Fibroblast of skin of back (primary cell): Measurements from ENCODE around the gene ULK4.
"Not testable (repeated sequence)": the region's sequence is repeated elsewhere in the genome, so short reads cannot be mapped to it uniquely, and the experiment has no call there.

Experiments
- DNase-seq: peaks from one replicate; pipeline ENCODE4 v3.0.0-alpha.2; 2013

The ULK4 gene

GRCh38 chr3:41426485-41426884 is 535.4 kb downstream of the ULK4 start:
- DNase-seq: no peak

GRCh38 chr3:41424543-41425300 is 537.2 kb downstream of the ULK4 start:
- no peak for DNase-seq

- no peak for DNase-seq
Measured at GRCh38 chr3:41419809-41420208, 542.1 kb downstream of the ULK4 start.

- DNase-seq: peak; percentile 74
Measured at GRCh38 chr3:41418961-41419691, 542.8 kb downstream of the ULK4 start.

GRCh38 chr3:41417574-41417973 is 544.3 kb downstream of the ULK4 start:
- DNase-seq: no peak

- DNase-seq: no peak
Measured at GRCh38 chr3:41411065-41411464, 550.8 kb downstream of the ULK4 start.

- DNase-seq: peak; percentile 52
Measured at GRCh38 chr3:41405466-41405865, 556.4 kb downstream of the ULK4 start.

GRCh38 chr3:41404582-41404981 is 557.3 kb downstream of the ULK4 start:
- no peak for DNase-seq

- no peak for DNase-seq
Measured at GRCh38 chr3:41394896-41395295, 567.0 kb downstream of the ULK4 start.

- not testable (repeated sequence) for DNase-seq
Measured at GRCh38 chr3:41370765-41371535, 591.0 kb downstream of the ULK4 start.

GRCh38 chr3:41370307-41370706 is 591.6 kb downstream of the ULK4 start:
- DNase-seq: no peak

GRCh38 chr3:41369838-41370237 is 592.1 kb downstream of the ULK4 start:
- peak; percentile 29 for DNase-seq

GRCh38 chr3:41365973-41366372 is 595.9 kb downstream of the ULK4 start:
- DNase-seq: no peak

- DNase-seq: no peak
Measured at GRCh38 chr3:41364736-41365135, 597.2 kb downstream of the ULK4 start.

- no peak for DNase-seq
Measured at GRCh38 chr3:41363830-41364523, 597.9 kb downstream of the ULK4 start.

- DNase-seq: no peak
Measured at GRCh38 chr3:41362638-41363559, 599.0 kb downstream of the ULK4 start.

- DNase-seq: no peak
Measured at GRCh38 chr3:41357271-41357670, 604.6 kb downstream of the ULK4 start.

GRCh38 chr3:41356775-41357174 is 605.1 kb downstream of the ULK4 start:
- no peak for DNase-seq

- DNase-seq: no peak
Measured at GRCh38 chr3:41352510-41352909, 609.4 kb downstream of the ULK4 start.

- DNase-seq: no peak
Measured at GRCh38 chr3:41350441-41350840, 611.5 kb downstream of the ULK4 start.

GRCh38 chr3:41348401-41348800 is 613.5 kb downstream of the ULK4 start:
- DNase-seq: no peak
